OCI-LY7 (cell line): Measurements from ENCODE around the gene PLCL1.

Source experiments
- CTCF ChIP-seq: fragments of 200-600 bp; sonication (generic); conservative IDR thresholded peaks from 2 replicates; pipeline ENCODE4 v1.5.1; 2014; ENCODE audit warnings: mild to moderate bottlenecking, antibody characterized with exemption, low read length, moderate library complexity, mixed read lengths
- EZH2phosphoT487 ChIP-seq: fragments of 200-600 bp; sonication (generic); IDR thresholded peaks from 2 replicates; pipeline ENCODE4 v1.6.1; 2018; ENCODE audit warnings: low read depth, borderline replicate concordance, mild to moderate bottlenecking, mixed run types, antibody characterized with exemption, low read length, moderate library complexity, mixed read lengths

GRCh38 chr2:198097630-198098029, 293.2 kb downstream of the PLCL1 start:
- TF ChIP-seq CTCF (no peak), EZH2phosphoT487 (no peak)
